Fibroblast of the aortic adventitia (primary cell): ENCODE measurements around the gene DNAH11. TPM values are rescaled to one million over a fixed set of nuclear protein-coding genes. Genes with fewer than 3 reads are reported as not detected.

Source experiments
- DNase-seq: peaks from one replicate; pipeline ENCODE4 v3.0.0-alpha.2; 2010; ENCODE audit warnings: low read depth
- H3K4me3 ChIP-seq: 2 replicates; pipeline ENCODE4 v1.5.1; 2011; ENCODE audit warnings: low read depth, mild to moderate bottlenecking, control low read depth, low read length, moderate library complexity
- total RNA-seq: library from RNA; depleted of rRNA; stranded (reverse); fragments of >200 nt; gene quantifications from 2 replicates; pipeline ENCODE4 v1.2.3, GENCODE V29; 2012; ENCODE audit warnings: low replicate concordance
- TF ChIP-seq, protein P1 (sequence below): IDR thresholded peaks from 2 replicates; pipeline ENCODE4 v1.5.1; 2011; ENCODE audit warnings: mild to moderate bottlenecking, low read length, control low read depth, inconsistent platforms; ENCODE audit not compliant: insufficient read depth

Gene DNAH11
- total RNA-seq, 1 donor, result 2.7 TPM

DNA sequence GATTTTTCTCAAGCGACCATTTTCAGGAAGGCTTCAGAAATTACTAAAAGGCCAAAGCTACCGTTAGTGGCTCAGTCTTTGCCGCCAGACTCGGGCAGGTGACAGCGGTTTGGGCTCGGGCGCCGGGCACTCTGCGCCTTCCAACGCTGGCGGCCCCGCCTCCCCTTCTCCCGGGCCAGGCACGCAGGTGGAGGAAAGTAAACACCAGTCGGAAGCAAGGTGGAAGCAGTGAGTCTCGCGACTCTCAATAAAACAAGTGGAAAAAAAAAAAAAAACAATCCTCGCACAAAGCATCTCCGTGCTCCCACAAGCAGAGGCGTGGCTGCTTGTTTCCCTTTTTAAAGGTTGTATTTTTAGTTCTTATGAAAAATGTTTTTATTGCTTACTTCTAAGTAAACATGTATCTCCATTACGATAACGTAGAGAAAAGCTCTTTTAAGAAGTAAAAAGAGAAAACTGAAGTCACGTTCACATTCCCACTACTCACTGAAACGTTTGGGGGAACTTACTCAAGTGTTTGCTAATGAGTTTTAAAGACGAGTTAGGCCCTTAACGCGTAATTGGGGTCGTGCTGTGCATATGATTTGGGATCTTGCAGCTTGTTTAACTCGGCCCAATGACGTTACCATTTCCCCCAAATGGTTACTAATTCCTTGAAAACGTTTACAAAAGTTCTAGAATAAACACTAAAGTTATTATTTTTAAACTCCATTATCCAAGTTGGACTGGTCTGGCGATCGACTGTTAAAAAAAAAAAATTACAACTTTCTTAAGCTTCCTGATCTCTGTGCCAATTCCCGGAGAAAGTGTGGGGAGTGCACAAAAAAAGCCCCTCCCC, 402.0 kb downstream of the DNAH11 start:
- peak overlapping the region; percentile 82 for H3K4me3 ChIP-seq
- peak; percentile 50 for DNase-seq
- TF ChIP-seq, protein P1, sequence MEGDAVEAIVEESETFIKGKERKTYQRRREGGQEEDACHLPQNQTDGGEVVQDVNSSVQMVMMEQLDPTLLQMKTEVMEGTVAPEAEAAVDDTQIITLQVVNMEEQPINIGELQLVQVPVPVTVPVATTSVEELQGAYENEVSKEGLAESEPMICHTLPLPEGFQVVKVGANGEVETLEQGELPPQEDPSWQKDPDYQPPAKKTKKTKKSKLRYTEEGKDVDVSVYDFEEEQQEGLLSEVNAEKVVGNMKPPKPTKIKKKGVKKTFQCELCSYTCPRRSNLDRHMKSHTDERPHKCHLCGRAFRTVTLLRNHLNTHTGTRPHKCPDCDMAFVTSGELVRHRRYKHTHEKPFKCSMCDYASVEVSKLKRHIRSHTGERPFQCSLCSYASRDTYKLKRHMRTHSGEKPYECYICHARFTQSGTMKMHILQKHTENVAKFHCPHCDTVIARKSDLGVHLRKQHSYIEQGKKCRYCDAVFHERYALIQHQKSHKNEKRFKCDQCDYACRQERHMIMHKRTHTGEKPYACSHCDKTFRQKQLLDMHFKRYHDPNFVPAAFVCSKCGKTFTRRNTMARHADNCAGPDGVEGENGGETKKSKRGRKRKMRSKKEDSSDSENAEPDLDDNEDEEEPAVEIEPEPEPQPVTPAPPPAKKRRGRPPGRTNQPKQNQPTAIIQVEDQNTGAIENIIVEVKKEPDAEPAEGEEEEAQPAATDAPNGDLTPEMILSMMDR, result no peak

DNA sequence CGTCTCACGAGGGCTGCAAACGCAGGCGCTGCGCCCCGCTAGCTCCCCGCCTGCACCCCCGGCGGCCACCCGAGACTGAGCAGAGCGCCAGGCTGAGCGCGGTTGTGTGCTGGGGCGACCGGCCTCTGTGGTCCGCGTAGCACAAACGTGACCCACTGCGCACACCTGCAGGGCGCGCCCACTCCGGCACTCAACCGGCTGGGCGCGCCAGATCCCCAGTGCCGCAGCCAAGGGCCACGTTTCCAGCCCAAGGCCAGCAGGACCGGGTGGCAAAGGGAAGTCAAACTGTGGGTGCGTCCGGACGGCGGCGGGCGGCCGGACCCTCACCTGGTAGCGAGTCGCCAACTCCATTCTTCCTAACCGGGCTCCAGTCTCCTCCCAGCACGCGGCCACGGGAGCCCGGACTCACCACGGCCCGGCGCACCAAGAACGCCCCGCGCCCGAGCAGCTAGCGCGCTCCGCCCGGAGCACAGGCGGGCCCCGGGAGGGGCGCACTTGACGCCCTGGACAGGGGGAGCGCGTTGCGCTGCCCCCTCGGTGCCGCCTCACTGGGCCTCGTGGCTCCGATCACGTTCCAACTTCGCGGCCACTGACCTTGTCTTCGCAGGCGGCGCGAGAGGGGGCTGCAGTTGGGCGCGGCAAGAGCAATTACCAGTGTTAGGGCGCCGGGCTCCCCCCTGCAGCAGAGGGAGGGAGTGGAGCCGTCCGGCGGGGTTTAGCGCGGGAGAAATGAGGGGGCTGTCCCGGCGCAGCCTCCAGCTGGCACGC, 402.8 kb downstream of the DNAH11 start, which contains the start of gene CDCA7L:
TSS of gene CDCA7L (minus strand) at position 446 of the 768 bp plus-strand sequence. CDS start at position 351, 95 bp downstream.
- TF ChIP-seq, protein P1, result no peak
- peak within 1 kb of the TSS; percentile 82 for H3K4me3 ChIP-seq
- peak; percentile 58 for DNase-seq

DNA sequence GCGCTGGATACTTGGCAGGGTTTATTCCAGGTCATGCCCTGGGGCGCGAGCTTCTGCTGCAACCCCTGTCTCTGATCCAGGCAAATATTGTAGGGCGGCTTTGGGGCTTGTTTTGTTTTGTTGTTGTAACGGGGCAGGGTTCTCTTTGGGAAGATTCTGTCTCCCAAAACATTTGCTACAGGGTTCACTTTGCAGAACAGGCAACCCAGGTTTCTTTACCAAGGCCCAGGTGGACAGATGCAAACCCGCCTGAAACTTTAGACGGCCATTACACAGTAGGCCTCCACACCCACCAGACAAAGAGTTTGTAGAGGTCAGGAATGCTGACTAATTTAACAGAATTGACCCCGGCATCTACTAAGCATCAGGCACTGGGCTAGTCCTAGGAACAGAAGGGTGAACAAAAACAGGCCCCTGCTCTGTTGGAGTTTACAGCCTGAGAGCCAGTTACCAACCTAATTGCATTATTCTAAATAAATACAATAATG, 403.4 kb downstream of the DNAH11 start:
- no peak for DNase-seq
- TF ChIP-seq, protein P1, result no peak
- peak overlapping the region; percentile 82 for H3K4me3 ChIP-seq

DNA sequence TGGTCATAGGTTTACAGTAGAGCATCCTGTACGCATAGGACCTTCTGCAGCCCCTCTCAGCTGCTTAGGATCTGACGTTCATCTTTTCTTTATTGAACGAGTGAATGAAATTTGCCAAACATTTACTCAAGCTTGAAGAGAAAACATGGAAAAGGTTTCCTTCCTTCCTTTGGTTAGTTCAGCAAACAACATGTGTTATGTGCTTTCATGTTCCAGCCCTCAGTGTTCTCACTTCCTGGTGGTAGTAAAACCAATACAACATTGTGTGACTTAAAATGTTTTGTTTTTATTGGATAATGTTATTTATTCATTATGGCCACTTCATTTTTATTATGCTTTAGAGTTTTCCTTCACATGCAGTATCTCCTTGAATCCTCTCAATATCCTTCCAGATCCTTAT, 404.2 kb downstream of the DNAH11 start:
- TF ChIP-seq, protein P1, result no peak
- DNase-seq, result no peak
- H3K4me3 ChIP-seq, result no peak overlapping the region

DNA sequence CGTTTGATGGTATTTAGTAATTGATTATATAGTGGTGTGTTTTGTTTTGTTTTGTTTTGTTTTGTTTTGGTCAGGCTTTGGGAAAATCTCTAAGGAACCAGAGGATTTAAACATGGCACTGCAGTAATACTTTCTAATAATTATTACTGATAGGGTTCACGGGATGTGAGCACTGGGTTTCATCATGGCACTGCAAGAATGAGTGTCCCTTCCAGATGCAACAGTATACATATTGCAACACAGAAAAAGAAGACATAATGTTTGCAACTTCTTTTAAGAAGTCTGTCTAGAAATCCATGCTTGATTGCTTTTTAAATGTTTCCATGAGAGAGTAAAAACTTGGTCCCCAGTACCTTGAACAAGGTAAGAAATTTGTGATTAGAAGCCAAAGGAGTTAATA, 405.1 kb downstream of the DNAH11 start:
- DNase-seq, result no peak
- TF ChIP-seq, protein P1, result no peak
- H3K4me3 ChIP-seq, result no peak overlapping the region

DNA sequence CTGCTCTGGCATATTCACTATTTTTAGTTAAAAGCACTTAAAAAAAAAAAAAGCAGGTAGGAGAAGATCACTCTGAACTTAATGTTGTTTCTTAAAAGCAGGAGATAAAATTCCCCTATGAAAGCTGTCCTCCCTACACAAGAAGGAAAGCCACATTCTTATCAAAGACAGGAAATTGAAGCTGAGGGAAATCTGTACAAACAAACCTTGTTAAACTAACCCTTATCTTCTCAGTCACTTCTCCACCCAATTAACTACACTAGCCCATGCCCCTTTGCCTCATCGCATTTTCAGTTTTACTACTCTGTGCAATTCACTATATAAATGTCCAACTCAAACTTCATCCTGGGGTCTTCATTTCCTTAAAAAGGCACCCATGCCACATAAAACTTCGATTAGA, 405.5 kb downstream of the DNAH11 start:
- DNase-seq, result no peak
- H3K4me3 ChIP-seq, result no peak overlapping the region
- TF ChIP-seq, protein P1, result no peak
